ENCODE results near the gene ADAMTS12.
A peak's percentile ranks its signal among the peaks of the same experiment; 100 is the strongest.

Gene ADAMTS12

GRCh38 chr5:33657804-33658440, 233.9 kb downstream of the ADAMTS12 start:
- DNase-seq (ENCODE audit: low read depth): no peak

GRCh38 chr5:33657176-33657575, 234.6 kb downstream of the ADAMTS12 start:
- no peak for DNase-seq (ENCODE audit: low read depth)

GRCh38 chr5:33650911-33651310, 240.9 kb downstream of the ADAMTS12 start:
- DNase-seq (ENCODE audit: low read depth): peak; percentile 71

- DNase-seq (ENCODE audit: low read depth): peak; percentile 89
These were observed 242.0 kb downstream of the ADAMTS12 start for GRCh38 chr5:33649549-33650482.

- peak; percentile 87 for DNase-seq (ENCODE audit: low read depth)
These were observed 249.9 kb downstream of the ADAMTS12 start for GRCh38 chr5:33641744-33642505.

GRCh38 chr5:33639474-33639873, 252.3 kb downstream of the ADAMTS12 start:
- DNase-seq (ENCODE audit: low read depth): no peak

GRCh38 chr5:33637011-33637410, 254.8 kb downstream of the ADAMTS12 start:
- no peak for DNase-seq (ENCODE audit: low read depth)

- no peak for DNase-seq (ENCODE audit: low read depth)
These were observed 256.2 kb downstream of the ADAMTS12 start for GRCh38 chr5:33635582-33635981.

GRCh38 chr5:33633699-33634098, 258.1 kb downstream of the ADAMTS12 start:
- no peak for DNase-seq (ENCODE audit: low read depth)

- peak; percentile 53 for DNase-seq (ENCODE audit: low read depth)
These were observed 260.0 kb downstream of the ADAMTS12 start for GRCh38 chr5:33631786-33632185.

- DNase-seq (ENCODE audit: low read depth): no peak
These were observed 260.7 kb downstream of the ADAMTS12 start for GRCh38 chr5:33631139-33631538.

GRCh38 chr5:33629999-33630398, 261.8 kb downstream of the ADAMTS12 start:
- DNase-seq (ENCODE audit: low read depth): no peak

- no peak for DNase-seq (ENCODE audit: low read depth)
These were observed 263.0 kb downstream of the ADAMTS12 start for GRCh38 chr5:33628796-33629195.

GRCh38 chr5:33621514-33621913, 270.3 kb downstream of the ADAMTS12 start:
- no peak for DNase-seq (ENCODE audit: low read depth)

- DNase-seq (ENCODE audit: low read depth): no peak
These were observed 277.8 kb downstream of the ADAMTS12 start for GRCh38 chr5:33614039-33614438.

GRCh38 chr5:33612386-33612785, 279.4 kb downstream of the ADAMTS12 start:
- peak; percentile 64 for DNase-seq (ENCODE audit: low read depth)

- DNase-seq (ENCODE audit: low read depth): peak; percentile 73
These were observed 279.9 kb downstream of the ADAMTS12 start for GRCh38 chr5:33611877-33612276.

- DNase-seq (ENCODE audit: low read depth): peak; percentile 34
These were observed 283.3 kb downstream of the ADAMTS12 start for GRCh38 chr5:33608344-33609041.

- DNase-seq (ENCODE audit: low read depth): no peak
These were observed 287.3 kb downstream of the ADAMTS12 start for GRCh38 chr5:33604503-33604902.

- DNase-seq (ENCODE audit: low read depth): no peak
These were observed 289.9 kb downstream of the ADAMTS12 start for GRCh38 chr5:33601881-33602280.

- DNase-seq (ENCODE audit: low read depth): no peak
These were observed 296.5 kb downstream of the ADAMTS12 start for GRCh38 chr5:33595303-33595702.

GRCh38 chr5:33594006-33594405, 297.8 kb downstream of the ADAMTS12 start:
- DNase-seq (ENCODE audit: low read depth): no peak

Measured in iris pigment epithelial cell (primary cell).